ENCODE data around the gene TMEM94.

Gene TMEM94

GRCh38 chr17:75523647-75524046 lies 67.2 kb downstream of the TMEM94 start:
- Histone ChIP-seq H3K4me3 (ENCODE audit: low read depth, low read length) (no peak overlapping the region), H3K27me3 (ENCODE audit: insufficient read depth, low read depth, severe bottlenecking) (no peaks in the 10 kb centered on the region), H3K36me3 (peaks cover 62% of the 10 kb centered on the region), H3K9me3 (ENCODE audit: severe bottlenecking) (no peaks in the 10 kb centered on the region), H3K27ac (no peak overlapping the region)
- no peak for DNase-seq
- TF ChIP-seq CTCF (IDR thresholded peaks at IDR 0.05; ENCODE audit: low read depth, low read length) = no peak

DNA sequence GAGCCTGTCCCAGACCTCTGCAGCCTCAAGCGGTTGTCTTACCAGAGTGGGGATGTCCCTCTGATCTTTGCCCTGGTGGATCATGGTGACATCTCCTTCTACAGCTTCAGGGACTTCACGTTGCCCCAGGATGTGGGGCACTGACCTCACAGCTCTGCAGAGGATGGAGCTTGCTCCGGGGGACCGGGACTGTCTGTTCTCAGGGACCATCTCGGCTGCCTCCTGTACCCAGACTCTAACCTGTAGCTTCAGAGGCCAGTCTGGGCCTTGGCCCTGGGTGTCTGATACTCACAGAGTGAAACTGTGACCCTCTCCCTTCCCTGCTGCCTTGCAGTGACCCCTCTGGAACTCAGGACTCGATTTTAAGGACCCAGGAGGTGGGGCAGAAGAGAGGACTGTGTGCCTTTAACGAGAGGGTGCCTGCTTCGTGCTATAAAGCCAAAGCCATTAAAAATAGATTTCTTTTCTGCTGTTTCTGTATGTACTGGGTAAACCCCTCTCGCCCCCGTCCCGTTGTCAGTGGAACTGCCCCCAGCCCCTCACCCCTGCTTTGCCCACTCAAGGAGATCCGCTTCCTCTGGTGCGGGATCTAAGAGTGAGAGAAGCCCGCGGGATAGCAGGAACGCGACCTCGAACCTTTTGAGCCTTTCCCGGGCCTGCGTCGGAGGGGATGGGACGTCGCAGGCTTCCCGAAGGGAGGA lies 68.0 kb downstream of the TMEM94 start:
- peak overlapping the region; percentile 91 for H3K27ac ChIP-seq
- no peaks in the 10 kb centered on the region for H3K9me3 ChIP-seq (ENCODE audit: severe bottlenecking)
- DNase-seq = no peak
- no peak for TF ChIP-seq CTCF (IDR thresholded peaks at IDR 0.05; ENCODE audit: low read depth, low read length)
- peak overlapping the region; percentile 85 for H3K4me3 ChIP-seq (ENCODE audit: low read depth, low read length)
- peaks cover 62% of the 10 kb centered on the region for H3K36me3 ChIP-seq
- H3K27me3 ChIP-seq (ENCODE audit: insufficient read depth, low read depth, severe bottlenecking) = no peaks in the 10 kb centered on the region

- Histone ChIP-seq H3K27ac (peak within 1 kb of the TSS; percentile 96), H3K36me3 (peaks cover 63% of the 10 kb centered on the region)
- peak; percentile 91 for DNase-seq
These were observed 68.8 kb downstream of the TMEM94 start, which contains the start of gene LLGL2 for GRCh38 chr17:75524970-75525805. Gene LLGL2, plus strand, starts transcription at chr17:75525697. Its CDS starts 17,730 bp downstream, at chr17:75543427.

DNA sequence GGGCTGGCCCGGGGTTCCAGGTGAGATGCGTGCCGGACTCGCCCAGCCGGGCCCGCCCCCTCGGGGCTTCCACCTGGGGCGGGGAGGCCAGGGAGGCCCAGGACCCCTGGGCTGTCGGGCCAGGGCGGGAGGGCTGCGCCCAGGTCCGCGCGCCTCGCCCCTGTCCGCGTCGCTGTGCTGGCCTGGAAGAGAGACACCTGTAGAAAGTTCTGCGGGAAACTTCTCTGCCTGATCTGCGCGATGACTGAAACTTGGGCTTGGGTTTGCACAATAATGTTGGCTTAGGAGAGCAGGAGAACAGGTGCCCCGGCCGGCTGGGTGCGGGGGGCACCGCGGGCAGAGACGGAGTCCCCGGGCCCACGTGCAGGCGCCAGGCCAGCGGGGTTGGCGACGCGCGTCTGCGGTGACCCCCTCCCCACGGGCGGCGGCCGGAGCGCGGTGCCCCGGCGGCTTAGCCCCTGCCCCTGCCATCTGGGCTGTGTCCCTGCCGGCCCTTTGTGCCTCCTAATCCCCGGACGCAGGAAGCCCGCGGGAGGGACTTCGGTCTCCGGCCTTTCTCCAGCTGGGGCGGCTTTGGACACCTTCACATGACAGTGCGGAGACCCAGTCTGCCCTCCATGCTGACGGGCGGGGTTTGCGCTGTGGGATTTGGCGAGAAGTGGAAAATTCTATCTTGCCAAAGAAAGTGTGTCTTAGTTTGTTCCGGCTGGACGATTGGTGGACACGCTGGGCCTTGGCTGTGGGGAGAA lies 69.5 kb downstream of the TMEM94 start:
- peak overlapping the region; percentile 96 for H3K27ac ChIP-seq
- H3K9me3 ChIP-seq (ENCODE audit: severe bottlenecking) = no peaks in the 10 kb centered on the region
- TF ChIP-seq CTCF (IDR thresholded peaks at IDR 0.05; ENCODE audit: low read depth, low read length) = no peak
- peak; percentile 93 for DNase-seq
- H3K4me3 ChIP-seq (ENCODE audit: low read depth, low read length) = peak overlapping the region; percentile 63
- H3K27me3 ChIP-seq (ENCODE audit: insufficient read depth, low read depth, severe bottlenecking) = no peaks in the 10 kb centered on the region
- H3K36me3 ChIP-seq = peaks cover 68% of the 10 kb centered on the region

More at GRCh38 chr17:75524970-75525805, 68.8 kb downstream of the TMEM94 start, which contains the start of gene LLGL2:
- TF ChIP-seq CTCF (IDR thresholded peaks at IDR 0.05; ENCODE audit: low read depth, low read length) = peak; percentile 87
- H3K4me3 ChIP-seq (ENCODE audit: low read depth, low read length) = peak within 1 kb of the TSS; percentile 85
- H3K9me3 ChIP-seq (ENCODE audit: severe bottlenecking) = no peaks in the 10 kb centered on the region
- no peaks in the 10 kb centered on the region for H3K27me3 ChIP-seq (ENCODE audit: insufficient read depth, low read depth, severe bottlenecking)

DNA sequence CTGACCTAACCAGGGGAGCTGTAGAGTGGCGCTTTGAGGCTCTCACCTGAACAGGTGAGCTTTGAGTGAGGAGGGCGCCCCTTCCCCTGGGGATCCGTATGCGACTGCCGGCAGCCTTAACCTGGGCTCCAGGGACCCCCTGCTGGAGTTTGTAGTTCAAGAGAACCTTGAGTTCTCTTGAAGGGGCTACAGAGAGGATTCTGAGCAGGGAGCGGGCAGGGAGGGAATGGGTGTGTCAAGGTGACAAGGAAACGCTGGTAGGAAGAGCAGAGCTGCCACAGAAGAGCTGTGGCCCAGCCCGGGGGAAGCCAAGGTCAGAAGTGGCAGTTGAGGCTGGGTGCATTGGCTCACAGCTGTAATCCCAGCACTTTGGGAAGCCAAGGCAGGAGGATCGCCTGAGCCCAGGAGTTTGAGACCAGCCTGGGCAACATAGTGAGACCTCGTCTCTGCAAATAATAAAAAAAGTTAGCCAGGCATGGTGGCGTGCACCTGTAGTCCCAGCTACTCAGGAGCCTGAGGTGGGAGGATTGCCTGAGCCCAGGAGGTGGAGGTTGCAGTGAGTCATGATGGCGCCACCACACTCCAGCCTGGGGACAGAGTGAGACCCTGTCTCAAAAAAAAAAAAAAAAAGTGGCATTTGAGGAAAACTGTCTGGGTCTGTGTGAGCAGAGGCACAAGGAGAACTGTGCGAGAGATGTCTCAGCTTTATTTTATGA lies 70.3 kb downstream of the TMEM94 start:
- Histone ChIP-seq H3K4me3 (ENCODE audit: low read depth, low read length) (peak overlapping the region; percentile 63), H3K27ac (peak overlapping the region; percentile 96), H3K27me3 (ENCODE audit: insufficient read depth, low read depth, severe bottlenecking) (no peaks in the 10 kb centered on the region), H3K9me3 (ENCODE audit: severe bottlenecking) (no peaks in the 10 kb centered on the region), H3K36me3 (peaks cover 68% of the 10 kb centered on the region)
- TF ChIP-seq CTCF (IDR thresholded peaks at IDR 0.05; ENCODE audit: low read depth, low read length) = no peak
- no peak for DNase-seq

All from WERI-Rb-1 (cell line).